ENCODE measurements around the gene LANCL2.

Gene LANCL2

GRCh38 chr7:55361560-55361959, 3.6 kb upstream of the LANCL2 start:
- DNase-seq (ENCODE audit: low read depth in 2 of 2, low spot score in 1 of 2) = no peak

- DNase-seq (ENCODE audit: low read depth in 2 of 2, low spot score in 1 of 2) = no peak
Measured at GRCh38 chr7:55362927-55363326, 2.2 kb upstream of the LANCL2 start.

- DNase-seq (ENCODE audit: low read depth in 2 of 2, low spot score in 1 of 2) = no peak
Measured at GRCh38 chr7:55363386-55364170, 1.6 kb upstream of the LANCL2 start.

GRCh38 chr7:55365675-55366460, 731 bp downstream of the LANCL2 start:
- peak; percentile 83 to 90 for DNase-seq (ENCODE audit: low read depth in 2 of 2, low spot score in 1 of 2)

GRCh38 chr7:55366461-55367070, 1.4 kb downstream of the LANCL2 start:
- DNase-seq (ENCODE audit: low read depth in 2 of 2, low spot score in 1 of 2) = no peak

- DNase-seq (ENCODE audit: low read depth in 2 of 2, low spot score in 1 of 2) = no peak
Measured at GRCh38 chr7:55367283-55367840, 2.2 kb downstream of the LANCL2 start.

- no peak for DNase-seq (ENCODE audit: low read depth in 2 of 2, low spot score in 1 of 2)
Measured at GRCh38 chr7:55369427-55370400, 4.6 kb downstream of the LANCL2 start.

- no peak for DNase-seq (ENCODE audit: low read depth in 2 of 2, low spot score in 1 of 2)
Measured at GRCh38 chr7:55374213-55374612, 9.1 kb downstream of the LANCL2 start.

GRCh38 chr7:55375237-55375636, 10.1 kb downstream of the LANCL2 start:
- DNase-seq (ENCODE audit: low read depth in 2 of 2, low spot score in 1 of 2) = no peak

- DNase-seq (ENCODE audit: low read depth in 2 of 2, low spot score in 1 of 2) = no peak
Measured at GRCh38 chr7:55377162-55377817, 12.2 kb downstream of the LANCL2 start.

GRCh38 chr7:55379285-55379684, 14.1 kb downstream of the LANCL2 start:
- no peak for DNase-seq (ENCODE audit: low read depth in 2 of 2, low spot score in 1 of 2)

GRCh38 chr7:55381189-55381588, 16.1 kb downstream of the LANCL2 start:
- no peak for DNase-seq (ENCODE audit: low read depth in 2 of 2, low spot score in 1 of 2)

GRCh38 chr7:55381696-55382095, 16.6 kb downstream of the LANCL2 start:
- no peak for DNase-seq (ENCODE audit: low read depth in 2 of 2, low spot score in 1 of 2)

GRCh38 chr7:55382251-55382650, 17.1 kb downstream of the LANCL2 start:
- no peak for DNase-seq (ENCODE audit: low read depth in 2 of 2, low spot score in 1 of 2)

GRCh38 chr7:55386541-55386940, 21.4 kb downstream of the LANCL2 start:
- DNase-seq (ENCODE audit: low read depth in 2 of 2, low spot score in 1 of 2) = no peak

GRCh38 chr7:55387062-55387965, 22.2 kb downstream of the LANCL2 start:
- no peak for DNase-seq (ENCODE audit: low read depth in 2 of 2, low spot score in 1 of 2)

GRCh38 chr7:55396233-55396785, 31.2 kb downstream of the LANCL2 start:
- DNase-seq (ENCODE audit: low read depth in 2 of 2, low spot score in 1 of 2) = no peak

- DNase-seq (ENCODE audit: low read depth in 2 of 2, low spot score in 1 of 2) = no peak
Measured at GRCh38 chr7:55397617-55398016, 32.5 kb downstream of the LANCL2 start.

GRCh38 chr7:55400191-55400590, 35.1 kb downstream of the LANCL2 start:
- DNase-seq (ENCODE audit: low read depth in 2 of 2, low spot score in 1 of 2) = no peak
